Common myeloid progenitor, CD34-positive (primary cell): Measurements from ENCODE around the gene SEPTIN12.
A peak's percentile ranks its signal among the peaks of the same experiment; 100 is the strongest.

ENCODE experiments used
- CTCF ChIA-PET: fragments of 350-600 bp; sonication (Branson Sonifier 250); formaldehyde crosslinking; loops from one replicate; lab custom pipeline; 2021; ENCODE audit warnings: antibody characterized with exemption; lab: Charles Lee
- POLR2A ChIA-PET: fragments of 350-600 bp; sonication (Branson Sonifier 250); formaldehyde crosslinking; loops from one replicate; lab custom pipeline; 2021; ENCODE audit warnings: antibody characterized with exemption; lab: Charles Lee
- DNase-seq, 3 donors: peaks; one replicate each; pipeline versions ENCODE4 v3.0.0 to v3.0.0-alpha.2; 2013
- H3K27ac ChIP-seq, 2 experiments: 1 replicate in 1 of 2; 2 replicates in 1 of 2; pipeline ENCODE4 v1.7.0; 2013; ENCODE audit warnings: inconsistent platforms in 2 of 2, low read length in 2 of 2, mild to moderate bottlenecking in 2 of 2, low read depth in 1 of 2, moderate library complexity in 1 of 2; ENCODE audit not compliant: severe bottlenecking in 2 of 2, insufficient read depth in 1 of 2, poor library complexity in 1 of 2
- H3K27me3 ChIP-seq, 5 experiments: replicated peaks in 2 of 5; 1 replicate in 3 of 5; 2 replicates in 2 of 5; pipeline versions ENCODE4 v1.6.1 to v1.7.0; 2013; ENCODE audit warnings: low read length in 4 of 5, mild to moderate bottlenecking in 2 of 5, moderate library complexity in 2 of 5, inconsistent platforms in 1 of 5; ENCODE audit not compliant: insufficient read depth in 5 of 5, control insufficient read depth in 4 of 5
- H3K36me3 ChIP-seq, 4 experiments: 1 replicate in 2 of 4; 2 replicates in 2 of 4; pipeline versions ENCODE4 v1.6.1 to v1.7.0; 2013; ENCODE audit warnings: low read length in 3 of 4, control low read depth in 1 of 4, mild to moderate bottlenecking in 1 of 4; ENCODE audit not compliant: control insufficient read depth in 4 of 4, insufficient read depth in 4 of 4
- H3K4me1 ChIP-seq, 4 experiments: 1 replicate in 3 of 4; 2 replicates in 1 of 4; pipeline versions ENCODE4 v1.6.1 to v1.7.1; 2013; ENCODE audit warnings: low read length in 3 of 4, mild to moderate bottlenecking in 3 of 4, control low read depth in 1 of 4, inconsistent platforms in 1 of 4, moderate library complexity in 1 of 4; ENCODE audit not compliant: control insufficient read depth in 4 of 4, insufficient read depth in 4 of 4; ENCODE audit errors: control extremely low read depth in 1 of 4
- H3K4me3 ChIP-seq, 7 experiments: 1 replicate in 4 of 7; 2 replicates in 3 of 7; pipeline versions ENCODE4 v1.5.1 to v1.7.0; 2013; ENCODE audit warnings: mild to moderate bottlenecking in 7 of 7, low read length in 6 of 7, moderate library complexity in 6 of 7, inconsistent platforms in 2 of 7, low read depth in 2 of 7, control low read depth in 1 of 7; ENCODE audit not compliant: insufficient read depth in 4 of 7, control insufficient read depth in 1 of 7; ENCODE audit errors: extremely low read depth in 1 of 7
- H3K9me3 ChIP-seq, 5 experiments: 1 replicate in 4 of 5; 2 replicates in 1 of 5; pipeline versions ENCODE4 v1.6.1 to v1.7.1; 2013; ENCODE audit warnings: low read length in 4 of 5, mild to moderate bottlenecking in 2 of 5, inconsistent platforms in 1 of 5, low read depth in 1 of 5, moderate library complexity in 1 of 5; ENCODE audit not compliant: control insufficient read depth in 4 of 5, insufficient read depth in 2 of 5; ENCODE audit errors: control extremely low read depth in 1 of 5
- WGBS: methylation state at CpG from one replicate; pipeline ENCODE4 v1.1.5; 2013; ENCODE audit not compliant: insufficient coverage; 5-methylcytosine and 5-hydroxymethylcytosine counted together

The SEPTIN12 gene

GRCh38 chr16:4747906-4748681, 40.1 kb downstream of the SEPTIN12 start:
- no peak overlapping the region for H3K27ac ChIP-seq
- CTCF ChIA-PET = interaction anchor here (1.5 kb wide), 1 partner anchor 14 kb away, joined by 4 read pairs; the partner anchor contains the start of genes ANKS3 and DNAAF8
- H3K4me1 ChIP-seq = peaks cover 0 to 14% (median 4%) of the 10 kb centered on the region in 4 experiments
- 87% methylated on average over 6 of the region's 14 CpGs for WGBS
- H3K27me3 ChIP-seq = peaks cover 0 to under 1% (median 0%) of the 10 kb centered on the region in 5 experiments
- DNase-seq = no peak
- no peaks in the 10 kb centered on the region for H3K9me3 ChIP-seq
- H3K4me3 ChIP-seq = no peak overlapping the region
- POLR2A ChIA-PET = interaction anchor here (0.6 kb wide), 1 partner anchor 94 kb away, joined by 4 read pairs; no protein-coding TSS in a partner anchor
- H3K36me3 ChIP-seq = peaks cover 3 to 39% (median 32%) of the 10 kb centered on the region in 4 experiments

GRCh38 chr16:4746991-4747574, 41.1 kb downstream of the SEPTIN12 start:
- H3K36me3 ChIP-seq = peaks cover 3 to 30% (median 23%) of the 10 kb centered on the region in 4 experiments
- no peak overlapping the region for H3K27ac ChIP-seq
- H3K4me1 ChIP-seq = peaks cover 0 to 15% (median 5%) of the 10 kb centered on the region in 4 experiments
- ChIA-PET CTCF (interaction anchor here (1.5 kb wide), 1 partner anchor 13 kb away, joined by 4 read pairs; the partner anchor contains the start of genes ANKS3 and DNAAF8), POLR2A (no interaction called here)
- no peak for DNase-seq
- H3K4me3 ChIP-seq = no peak overlapping the region
- H3K27me3 ChIP-seq = peaks cover 0 to 3% (median 2%) of the 10 kb centered on the region in 5 experiments
- WGBS = 77% methylated on average over 15 of the region's 15 CpGs
- H3K9me3 ChIP-seq = no peaks in the 10 kb centered on the region

- H3K4me3 ChIP-seq = no peak overlapping the region
- peaks cover 0 to 3% (median 2%) of the 10 kb centered on the region in 5 experiments for H3K27me3 ChIP-seq
- DNase-seq = no peak
- H3K27ac ChIP-seq = no peak overlapping the region
- no peaks in the 10 kb centered on the region for H3K9me3 ChIP-seq
- peaks cover 0 to 22% (median 16%) of the 10 kb centered on the region in 4 experiments for H3K36me3 ChIP-seq
- CTCF ChIA-PET = no interaction called here
- peaks cover 0 to 15% (median 5%) of the 10 kb centered on the region in 4 experiments for H3K4me1 ChIP-seq
- WGBS = 97% methylated on average over 8 of the region's 8 CpGs
- POLR2A ChIA-PET = no interaction called here
Observed at GRCh38 chr16:4746215-4746614, 41.9 kb downstream of the SEPTIN12 start.

- ChIA-PET POLR2A (no interaction called here), CTCF (no interaction called here)
- Histone ChIP-seq H3K4me1 (peaks cover 0 to 15% (median 5%) of the 10 kb centered on the region in 4 experiments), H3K4me3 (no peak overlapping the region), H3K36me3 (peaks cover 0 to 17% (median 11%) of the 10 kb centered on the region in 4 experiments), H3K27me3 (peaks cover 0 to 3% (median 2%) of the 10 kb centered on the region in 5 experiments), H3K9me3 (no peaks in the 10 kb centered on the region), H3K27ac (no peak overlapping the region)
- 100% methylated on average over 3 of the region's 3 CpGs for WGBS
- no peak for DNase-seq
Observed at GRCh38 chr16:4745274-4745569, 42.9 kb downstream of the SEPTIN12 start.

- POLR2A ChIA-PET = no interaction called here
- peaks cover 0 to 15% (median 5%) of the 10 kb centered on the region in 4 experiments for H3K4me1 ChIP-seq
- H3K4me3 ChIP-seq = no peak overlapping the region
- H3K27ac ChIP-seq = no peak overlapping the region
- WGBS = 88% methylated on average over 9 of the region's 13 CpGs
- CTCF ChIA-PET = no interaction called here
- H3K27me3 ChIP-seq = peaks cover 0 to 3% (median 2%) of the 10 kb centered on the region in 5 experiments
- H3K36me3 ChIP-seq = peaks cover 0 to 12% (median 6%) of the 10 kb centered on the region in 4 experiments
- DNase-seq = no peak
- H3K9me3 ChIP-seq = no peaks in the 10 kb centered on the region
Observed at GRCh38 chr16:4744555-4745273, 43.4 kb downstream of the SEPTIN12 start.

- no peaks in the 10 kb centered on the region for H3K9me3 ChIP-seq
- ChIA-PET CTCF (no interaction called here), POLR2A (no interaction called here)
- peaks cover 0 to under 1% (median 0%) of the 10 kb centered on the region in 4 experiments for H3K36me3 ChIP-seq
- peaks cover 0 to 3% (median 2%) of the 10 kb centered on the region in 5 experiments for H3K27me3 ChIP-seq
- H3K4me3 ChIP-seq = peak overlapping the region in 1 of 7 experiments; percentile 60
- 43% methylated on average over 8 of the region's 14 CpGs for WGBS
- peaks cover 0 to 14% (median 5%) of the 10 kb centered on the region in 4 experiments for H3K4me1 ChIP-seq
- no peak overlapping the region for H3K27ac ChIP-seq
- peak in 1 of 3 donors; percentile 10 for DNase-seq
Observed at GRCh38 chr16:4743226-4743878, 44.8 kb downstream of the SEPTIN12 start.
